NCI-H2029 treated with DMSO at 0.1 percent for 48 hours (cell line): Measurements from ENCODE around the gene PPP2R5D.
"Not testable (repeated sequence)": the region's sequence is repeated elsewhere in the genome, so short reads cannot be mapped to it uniquely, and the experiment has no call there.

Source experiments
- DNase-seq: peaks from one replicate; lab custom pipeline; 2025; lab: John Stamatoyannopoulos, UW

PPP2R5D gene

DNA sequence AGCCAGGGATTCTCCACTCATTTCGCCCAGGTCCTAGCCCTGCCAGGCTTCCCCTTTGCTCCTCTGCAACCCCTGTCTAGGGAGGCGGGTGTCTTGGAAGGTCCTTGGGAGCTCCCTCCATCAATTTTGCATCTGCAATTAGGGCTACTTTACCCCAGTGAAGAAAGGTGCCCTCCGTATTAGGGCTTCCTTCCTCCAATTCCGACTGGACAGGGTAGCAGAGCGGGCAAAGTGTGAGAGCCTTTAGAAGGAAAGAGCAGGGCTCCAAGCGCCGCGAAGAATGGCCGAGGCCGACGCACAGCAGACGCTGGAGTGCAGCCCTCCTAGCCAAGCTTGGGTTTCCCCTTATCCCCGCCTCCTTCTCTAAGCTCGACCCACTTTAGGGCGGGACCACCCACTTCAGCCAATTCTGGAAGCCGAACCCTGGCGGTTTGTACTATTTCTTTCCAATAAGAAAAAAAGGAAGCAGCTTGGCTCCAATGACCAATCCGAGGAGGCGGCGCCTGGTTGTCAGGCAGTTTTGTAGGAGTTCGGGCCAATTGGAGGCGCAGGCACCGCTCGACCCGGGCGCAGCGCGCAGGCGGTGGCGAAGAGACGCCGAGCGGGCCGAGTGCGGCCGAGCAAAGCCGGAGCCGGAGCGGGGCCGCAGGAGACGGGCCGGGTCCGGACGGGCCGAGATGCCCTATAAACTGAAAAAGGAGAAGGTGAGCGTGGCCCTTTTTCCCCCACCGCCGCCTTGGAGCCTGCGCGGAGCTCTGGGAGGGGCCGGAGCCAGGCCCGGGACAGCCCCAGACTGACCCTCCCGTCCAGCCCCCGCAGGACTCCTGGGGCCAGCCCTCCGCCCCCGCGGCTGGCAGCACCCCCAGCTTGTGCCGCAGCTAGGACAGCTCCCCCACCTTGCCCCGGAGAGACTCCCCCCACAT is at the start of gene PPP2R5D:
Gene PPP2R5D, plus strand, starts transcription at position 570 of the 923 bp plus-strand sequence. Its CDS starts 108 bp downstream, at position 678.
- DNase-seq: peak; percentile 98

DNA sequence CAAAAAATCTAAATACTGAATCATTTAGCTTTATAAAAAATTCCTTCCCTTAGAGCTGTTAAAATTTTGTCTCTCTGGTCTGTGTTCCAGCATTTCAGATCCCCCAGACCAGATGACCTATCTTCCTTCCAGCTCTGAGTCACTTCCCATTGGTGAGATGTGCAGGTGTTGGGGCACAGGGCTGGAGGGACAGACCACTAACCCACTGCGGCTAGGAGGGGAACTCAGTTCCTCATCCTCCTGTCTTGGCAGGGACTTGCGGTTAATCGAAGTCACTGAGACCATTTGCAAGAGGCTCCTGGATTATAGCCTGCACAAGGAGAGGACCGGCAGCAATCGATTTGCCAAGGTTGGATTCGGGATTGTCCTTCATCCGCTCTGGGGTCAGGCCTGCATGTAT is 49.0 kb upstream of the PPP2R5D start:
- DNase-seq: no peak

DNA sequence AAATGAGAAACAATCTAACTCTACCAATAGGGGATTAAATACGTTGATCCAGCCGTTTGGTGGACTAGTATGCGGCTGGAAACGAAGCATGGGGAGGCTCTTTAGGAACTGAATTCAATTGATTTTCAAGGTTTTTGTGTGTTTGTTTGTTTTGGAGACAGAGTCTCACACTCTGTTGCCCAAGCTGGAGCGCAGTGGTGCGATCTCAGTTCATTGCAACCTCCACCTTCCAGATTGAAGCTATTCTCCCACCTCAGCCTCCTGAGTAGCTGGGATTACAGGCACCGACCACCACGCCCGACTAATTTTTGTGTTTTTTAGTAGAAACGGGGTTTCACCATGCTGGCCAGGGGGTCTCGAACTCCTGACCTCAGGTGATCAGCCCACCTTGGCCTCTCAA is 48.0 kb upstream of the PPP2R5D start:
- DNase-seq: no peak

DNA sequence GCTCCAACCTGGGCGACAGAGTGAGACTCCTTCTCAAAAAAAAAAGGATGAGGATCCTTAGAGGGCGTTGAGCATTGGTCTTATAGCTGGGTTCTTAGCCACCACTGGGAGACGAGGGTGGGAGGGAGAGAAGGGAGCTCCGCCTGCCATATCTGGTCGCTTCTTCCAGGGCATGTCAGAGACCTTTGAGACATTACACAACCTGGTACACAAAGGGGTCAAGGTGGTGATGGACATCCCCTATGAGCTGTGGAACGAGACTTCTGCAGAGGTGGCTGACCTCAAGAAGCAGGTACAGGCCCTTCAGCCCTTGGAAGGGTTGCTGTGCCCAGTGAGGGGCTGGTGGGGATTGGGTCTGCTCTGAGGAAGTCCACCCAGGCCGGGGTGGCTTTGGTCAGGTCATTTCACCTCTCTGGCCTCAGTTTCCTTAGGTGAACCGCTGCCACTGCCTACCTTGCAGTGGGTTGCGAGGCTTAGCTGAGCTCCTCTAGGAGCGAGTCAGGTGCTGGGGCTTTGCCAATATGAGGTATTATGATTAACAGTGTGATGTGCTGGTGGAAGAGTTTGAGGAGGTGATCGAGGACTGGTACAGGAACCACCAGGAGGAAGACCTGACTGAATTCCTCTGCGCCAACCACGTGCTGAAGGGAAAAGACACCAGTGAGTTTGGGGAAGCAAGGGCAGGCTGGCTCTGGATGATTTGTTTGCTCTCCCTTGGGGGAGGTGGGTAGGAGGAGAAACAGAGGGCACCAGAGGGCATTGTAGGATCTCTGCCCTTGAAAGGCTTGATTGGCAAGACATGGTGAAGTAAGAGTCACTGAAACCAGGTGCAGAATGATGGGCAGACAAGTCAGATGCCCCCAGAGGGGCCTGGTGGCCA is 46.6 kb upstream of the PPP2R5D start:
- DNase-seq: no peak

DNA sequence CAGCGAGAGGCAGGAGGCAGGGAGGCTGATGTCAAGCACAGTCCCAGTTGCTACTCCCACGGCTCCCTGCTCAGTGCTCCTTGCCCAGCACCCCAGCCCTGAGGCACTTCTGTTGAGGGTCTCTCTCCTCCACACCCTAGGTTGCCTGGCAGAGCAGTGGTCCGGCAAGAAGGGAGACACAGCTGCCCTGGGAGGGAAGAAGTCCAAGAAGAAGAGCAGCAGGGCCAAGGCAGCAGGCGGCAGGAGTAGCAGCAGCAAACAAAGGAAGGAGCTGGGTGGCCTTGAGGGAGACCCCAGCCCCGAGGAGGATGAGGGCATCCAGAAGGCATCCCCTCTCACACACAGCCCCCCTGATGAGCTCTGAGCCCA is 46.0 kb upstream of the PPP2R5D start:
- DNase-seq: no peak

DNA sequence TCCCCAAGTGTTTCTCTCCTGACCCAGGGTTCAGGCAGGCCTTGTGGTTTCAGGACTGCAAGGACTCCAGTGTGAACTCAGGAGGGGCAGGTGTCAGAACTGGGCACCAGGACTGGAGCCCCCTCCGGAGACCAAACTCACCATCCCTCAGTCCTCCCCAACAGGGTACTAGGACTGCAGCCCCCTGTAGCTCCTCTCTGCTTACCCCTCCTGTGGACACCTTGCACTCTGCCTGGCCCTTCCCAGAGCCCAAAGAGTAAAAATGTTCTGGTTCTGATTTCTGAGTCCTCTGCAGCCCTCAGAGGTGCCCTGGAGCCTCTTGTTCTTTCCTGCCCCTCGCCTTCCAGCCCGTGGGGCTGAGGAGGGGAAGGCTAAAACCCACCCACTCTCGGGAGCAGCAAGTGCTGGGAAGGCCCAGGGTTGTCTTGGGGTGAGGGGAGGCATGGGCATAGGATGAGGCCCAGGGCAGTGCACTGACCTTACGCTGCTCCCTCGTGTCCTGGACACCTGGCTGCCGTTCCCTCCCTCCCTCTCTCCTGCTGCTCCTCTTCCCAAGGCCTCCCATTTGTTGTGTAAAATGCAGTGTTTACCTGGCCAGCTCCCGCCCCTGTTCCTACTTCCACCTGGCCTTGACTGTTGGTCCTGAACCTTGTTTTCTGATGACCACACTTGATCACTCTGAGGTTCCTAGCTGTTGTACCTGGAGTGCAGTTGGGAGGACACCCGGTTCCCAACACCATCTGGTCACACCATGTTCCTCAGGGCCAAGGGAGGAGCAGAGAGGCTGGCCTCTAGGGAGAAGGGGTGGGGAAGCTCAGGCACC is 45.2 kb upstream of the PPP2R5D start:
- DNase-seq: no peak

DNA sequence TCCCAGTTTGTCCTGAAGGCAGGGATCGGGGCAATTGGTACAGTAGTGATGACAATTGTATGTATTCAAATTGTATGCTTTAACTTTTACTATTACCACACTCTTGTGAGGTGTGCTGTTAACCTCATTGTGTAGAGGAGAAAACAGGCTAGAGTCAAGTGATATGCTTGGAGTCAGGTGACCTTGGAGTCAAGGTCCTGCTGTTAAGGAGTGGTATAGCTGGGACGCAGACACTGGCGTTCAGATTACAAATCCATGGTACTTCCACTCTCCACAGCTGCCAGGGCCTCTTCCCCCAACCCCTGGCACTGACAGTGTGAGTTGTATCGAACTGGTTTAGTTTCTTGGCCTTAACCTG is 44.6 kb upstream of the PPP2R5D start:
- no peak for DNase-seq

DNA sequence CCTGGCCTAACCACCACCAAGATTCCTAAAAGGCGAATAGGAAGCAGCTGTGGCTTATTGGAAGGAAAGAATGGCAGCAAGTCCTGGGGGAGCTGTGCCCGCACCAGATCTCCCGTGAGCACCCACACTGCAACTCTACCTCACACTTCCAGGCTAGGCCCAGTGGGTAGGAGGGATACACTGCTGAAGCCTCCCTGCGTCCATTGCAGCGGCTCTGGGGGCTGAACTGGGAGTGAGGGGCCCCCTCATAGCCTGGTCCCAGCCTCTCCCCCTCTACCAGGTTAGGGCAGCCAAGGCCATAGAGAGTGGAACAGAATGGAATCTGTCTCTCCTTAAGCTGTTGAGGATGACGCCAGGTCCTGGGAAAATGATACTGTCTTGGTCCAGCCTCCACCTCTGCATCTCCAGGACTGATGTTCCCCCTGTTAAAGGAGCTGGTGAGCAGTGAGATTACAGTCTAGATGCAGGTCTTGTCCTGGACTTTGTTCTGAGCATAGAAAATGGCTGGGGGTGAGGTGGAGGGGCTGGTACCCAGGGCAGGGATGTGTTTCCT is 43.8 kb upstream of the PPP2R5D start:
- DNase-seq: no peak

DNA sequence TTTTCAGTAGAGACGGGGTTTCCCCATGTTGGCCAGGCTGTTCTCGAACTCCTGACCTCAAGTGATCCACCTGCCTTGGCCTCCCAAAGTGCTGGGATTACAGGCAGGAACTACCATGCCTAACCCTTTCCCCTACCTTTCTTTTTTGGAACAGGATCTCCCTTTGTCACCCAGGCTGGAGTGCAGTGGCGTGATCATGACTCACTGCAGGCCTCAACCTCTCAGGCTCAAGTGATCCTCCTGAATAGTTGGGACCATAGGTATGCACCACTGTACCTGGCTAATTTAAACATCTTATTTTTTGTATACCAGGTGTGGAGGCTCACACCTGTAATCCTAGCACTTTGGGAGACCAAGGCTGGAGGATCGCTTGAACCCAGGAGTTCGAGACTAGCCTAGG is 43.0 kb upstream of the PPP2R5D start:
- not testable (repeated sequence) for DNase-seq

DNA sequence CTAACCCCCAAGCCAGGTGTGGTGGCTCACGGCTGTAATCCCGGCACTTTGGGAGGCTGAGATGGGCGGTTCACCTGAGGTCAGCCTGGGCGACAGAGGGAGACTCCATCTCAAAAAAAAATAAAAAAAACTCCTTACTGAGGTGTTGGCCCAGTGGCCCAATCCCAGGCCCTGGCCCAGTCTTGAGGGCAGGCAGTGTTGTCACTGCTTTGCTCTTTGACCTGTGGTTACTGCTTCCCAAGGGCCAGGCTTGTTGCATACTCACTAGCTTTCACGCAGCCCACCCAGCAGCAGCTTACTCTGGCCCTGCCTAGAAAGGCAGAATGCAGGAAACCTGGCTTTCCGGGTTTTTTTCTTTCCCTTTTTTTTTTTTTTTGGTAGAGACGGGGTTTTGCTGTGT is 41.9 kb upstream of the PPP2R5D start:
- no peak for DNase-seq

DNA sequence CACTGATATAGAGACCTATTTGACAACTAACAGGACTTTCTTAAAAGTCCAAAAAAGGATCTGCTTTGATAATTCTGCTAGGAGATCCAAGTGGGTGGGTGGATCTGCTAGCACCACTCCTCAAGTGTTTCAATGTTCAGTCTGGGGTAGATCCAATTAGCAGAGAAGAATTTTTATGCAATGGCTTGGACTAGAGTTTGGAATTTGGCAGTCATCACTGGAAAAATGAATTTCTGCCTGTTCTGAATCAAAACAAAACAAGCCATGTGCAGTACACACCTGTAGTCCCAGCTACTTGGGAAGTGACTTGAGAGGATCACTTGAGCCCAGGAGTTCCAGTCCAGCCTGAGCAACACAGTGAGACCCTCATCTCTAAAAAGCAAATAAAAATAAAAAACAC is 36.4 kb upstream of the PPP2R5D start:
- DNase-seq: no peak

DNA sequence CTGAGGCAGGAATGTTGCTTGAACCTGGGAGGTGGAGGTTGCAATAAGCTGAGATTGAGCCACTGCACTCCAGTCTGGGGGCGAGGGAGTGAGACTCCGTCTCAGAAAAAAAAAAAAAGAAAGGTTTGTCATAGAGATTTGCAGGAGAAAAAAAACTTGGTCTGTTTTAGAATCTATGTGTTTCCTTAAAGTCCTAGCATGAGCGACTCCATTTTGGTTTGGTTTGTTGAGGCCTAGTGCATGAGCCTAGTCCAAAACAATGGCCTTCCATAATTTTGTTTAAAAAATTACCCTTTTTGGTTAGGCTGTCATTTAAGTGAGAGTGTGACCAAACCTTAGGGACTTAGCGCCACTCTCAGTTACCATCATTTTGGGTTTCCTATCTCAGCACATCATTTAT is 32.0 kb upstream of the PPP2R5D start:
- DNase-seq: no peak

DNA sequence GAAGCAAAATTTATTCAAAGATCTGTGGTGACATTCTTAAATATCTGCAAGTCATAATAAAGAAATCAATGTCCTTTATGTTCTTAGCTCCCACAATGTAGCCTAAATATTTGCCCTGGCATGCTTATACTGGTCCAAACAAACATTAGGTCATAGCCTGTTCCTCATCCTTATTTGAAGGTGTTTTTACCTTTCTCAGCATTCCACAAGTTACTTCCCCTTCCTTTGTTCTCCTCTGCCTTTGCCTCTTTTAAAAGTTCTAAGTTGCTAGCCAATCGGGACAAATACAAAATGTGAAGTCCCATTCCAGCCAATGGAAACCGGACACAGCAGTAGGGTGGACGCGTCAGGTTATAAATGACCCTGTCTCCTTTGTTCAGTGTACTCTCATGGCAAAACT is 30.0 kb upstream of the PPP2R5D start:
- DNase-seq: not testable (repeated sequence)

DNA sequence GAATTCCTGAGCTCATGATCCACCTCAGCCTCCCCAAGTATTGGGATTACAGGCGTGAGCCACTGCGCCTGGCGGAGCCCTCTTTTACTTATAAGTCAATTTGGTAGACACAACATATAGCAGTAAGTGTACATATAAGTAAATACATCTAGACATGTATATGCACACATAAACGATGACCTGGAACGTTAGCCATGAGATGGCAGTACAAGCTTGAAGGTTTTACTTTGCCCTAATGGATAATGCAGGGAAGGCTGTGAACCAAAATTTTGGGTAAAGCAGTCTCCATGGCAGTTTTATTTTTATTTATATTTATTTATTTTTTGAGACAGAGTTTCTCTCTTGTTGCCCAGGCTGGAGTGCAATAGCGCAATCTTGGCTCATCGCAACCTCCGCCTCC is 26.2 kb upstream of the PPP2R5D start:
- no peak for DNase-seq

DNA sequence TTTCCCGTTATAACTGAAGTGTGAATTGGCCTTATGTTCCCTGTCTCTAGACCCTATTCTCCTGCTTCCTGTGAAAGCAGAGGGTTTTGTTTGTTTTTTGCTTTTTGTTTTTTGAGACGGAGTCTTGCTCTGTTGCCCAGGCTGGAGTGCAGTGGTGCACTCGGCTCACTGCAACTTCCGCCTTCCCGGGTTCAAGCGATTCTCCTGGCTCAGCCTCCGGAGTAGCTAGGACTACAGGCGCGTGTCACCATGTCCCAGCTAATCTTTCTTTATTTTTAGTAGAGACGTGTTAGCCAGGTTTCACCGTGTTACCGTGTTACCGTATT is 24.5 kb upstream of the PPP2R5D start:
- no peak for DNase-seq

DNA sequence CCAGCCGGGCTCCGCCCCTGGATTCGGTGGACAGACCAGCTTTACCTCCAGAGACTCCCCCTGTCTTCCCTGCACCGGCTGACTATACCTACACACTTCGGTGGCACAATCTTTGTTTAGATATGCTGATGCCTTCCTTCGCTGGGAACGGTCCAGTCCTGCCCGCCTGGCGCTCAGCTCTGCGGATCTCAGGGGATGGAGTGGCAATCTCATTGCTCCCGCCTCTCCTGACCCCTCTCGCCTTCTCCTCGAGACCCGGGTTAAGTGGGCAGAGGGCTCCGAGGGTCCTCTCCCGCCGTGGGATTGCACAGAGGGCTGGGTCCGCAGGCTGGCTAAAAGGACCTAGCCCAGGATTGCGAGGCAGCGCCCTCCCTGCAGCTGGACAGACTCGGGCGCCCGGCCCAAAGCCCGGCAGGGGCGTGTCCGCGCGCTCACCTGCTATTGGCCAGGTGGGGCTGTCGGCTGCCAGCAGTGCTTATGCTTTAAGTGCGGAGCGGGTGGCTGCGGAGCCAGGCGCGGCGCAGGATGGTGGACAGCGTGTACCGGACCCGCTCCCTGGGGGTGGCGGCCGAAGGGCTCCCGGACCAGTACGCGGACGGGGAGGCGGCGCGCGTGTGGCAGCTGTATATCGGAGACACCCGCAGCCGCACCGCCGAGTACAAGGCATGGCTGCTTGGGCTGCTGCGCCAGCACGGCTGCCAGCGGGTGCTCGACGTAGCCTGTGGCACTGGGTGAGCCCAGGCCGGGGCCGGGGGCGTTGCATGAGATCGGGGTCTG is 23.9 kb upstream of the PPP2R5D start, which contains the start of gene GNMT:
Gene GNMT, plus strand, starts transcription at position 512 of the 777 bp plus-strand sequence. Its CDS starts 14 bp downstream, at position 526.
- peak; percentile 51 for DNase-seq

DNA sequence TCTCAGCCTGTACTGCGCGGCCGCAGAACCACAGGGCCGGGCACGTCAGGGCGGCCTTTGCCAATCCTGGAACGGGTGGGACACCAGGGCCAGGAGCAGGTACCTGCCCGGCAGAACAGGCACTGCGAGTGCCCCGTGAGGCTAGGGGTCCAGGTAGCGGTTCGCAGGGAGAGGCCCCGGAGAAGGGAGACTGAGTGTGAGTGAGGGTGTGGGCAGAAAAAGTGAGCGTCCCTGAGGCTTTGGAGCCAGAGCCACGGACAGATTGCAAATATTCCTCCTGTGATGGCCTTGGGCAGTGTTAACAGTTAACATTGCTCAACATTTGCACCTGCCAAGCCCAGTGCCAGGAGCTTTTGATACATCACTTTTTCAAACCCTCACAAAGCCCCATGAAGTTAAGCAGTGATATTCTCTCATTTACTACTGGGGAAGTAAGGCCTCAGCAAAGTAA is 23.3 kb upstream of the PPP2R5D start:
- DNase-seq: no peak

DNA sequence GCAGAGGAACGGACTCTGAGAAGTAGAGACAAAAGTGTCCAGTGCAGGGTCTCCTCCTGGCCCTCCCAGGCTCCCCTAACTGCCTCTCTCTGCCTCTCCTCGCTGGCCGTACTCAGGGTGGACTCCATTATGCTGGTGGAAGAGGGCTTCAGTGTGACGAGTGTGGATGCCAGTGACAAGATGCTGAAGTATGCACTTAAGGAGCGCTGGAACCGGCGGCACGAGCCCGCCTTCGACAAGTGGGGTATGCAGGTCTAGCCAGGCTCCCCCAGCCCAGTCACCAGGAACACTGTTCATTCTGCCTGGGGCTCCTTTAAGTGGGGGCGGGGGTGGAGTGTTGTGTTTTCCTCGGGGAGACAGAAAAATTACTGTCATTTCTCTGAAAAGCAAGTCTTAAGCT is 22.3 kb upstream of the PPP2R5D start:
- no peak for DNase-seq

DNA sequence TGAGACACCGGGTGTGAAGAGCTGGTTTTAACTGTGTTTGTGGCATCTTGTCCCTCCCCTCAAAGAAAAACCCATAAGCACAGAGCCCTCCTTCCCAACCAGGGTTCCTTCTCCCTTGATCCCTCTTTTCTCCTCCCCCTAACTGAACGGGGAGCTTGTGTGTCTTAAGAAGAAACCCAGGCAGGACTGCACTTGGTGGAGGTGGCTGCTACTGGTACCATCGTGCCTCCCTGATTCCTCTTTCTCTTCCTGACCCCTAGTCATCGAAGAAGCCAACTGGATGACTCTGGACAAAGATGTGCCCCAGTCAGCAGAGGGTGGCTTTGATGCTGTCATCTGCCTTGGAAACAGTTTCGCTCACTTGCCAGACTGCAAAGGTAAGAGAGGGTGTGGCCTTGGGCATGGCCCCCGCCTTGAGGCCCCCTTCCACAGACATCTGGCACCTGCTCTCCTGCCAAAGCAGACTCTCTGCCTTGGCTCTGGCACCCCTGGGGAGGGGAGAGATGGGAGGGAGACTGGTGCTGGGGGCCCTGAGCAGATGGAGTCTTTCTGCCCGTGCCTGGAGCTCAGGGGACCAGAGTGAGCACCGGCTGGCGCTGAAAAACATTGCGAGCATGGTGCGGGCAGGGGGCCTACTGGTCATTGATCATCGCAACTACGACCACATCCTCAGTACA is 21.7 kb upstream of the PPP2R5D start:
- DNase-seq: no peak

DNA sequence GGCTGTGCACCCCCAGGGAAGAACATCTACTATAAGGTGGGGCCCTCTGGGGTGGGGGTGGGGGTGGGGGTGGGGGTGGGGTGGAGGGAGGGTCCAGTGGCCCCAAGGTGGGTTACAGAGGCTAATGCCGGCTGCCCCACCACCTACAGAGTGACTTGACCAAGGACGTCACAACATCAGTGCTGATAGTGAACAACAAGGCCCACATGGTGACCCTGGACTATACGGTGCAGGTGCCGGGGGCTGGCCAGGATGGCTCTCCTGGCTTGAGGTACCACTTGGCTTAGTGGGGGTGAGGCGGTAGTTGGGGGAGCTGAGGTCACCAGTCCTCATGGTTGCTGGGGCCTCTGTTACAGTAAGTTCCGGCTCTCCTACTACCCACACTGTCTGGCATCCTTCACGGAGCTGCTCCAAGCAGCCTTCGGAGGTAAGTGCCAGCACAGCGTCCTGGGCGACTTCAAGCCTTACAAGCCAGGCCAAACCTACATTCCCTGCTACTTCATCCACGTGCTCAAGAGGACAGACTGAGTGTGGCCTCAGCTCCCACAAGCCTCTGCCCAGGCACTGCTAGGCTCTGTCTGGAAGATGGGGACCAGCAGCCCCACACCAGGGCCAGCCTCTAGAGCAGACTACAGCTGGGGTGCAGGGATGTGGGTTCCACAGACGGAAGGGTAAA is 21.1 kb upstream of the PPP2R5D start:
- DNase-seq: no peak
